Liver (tissue), 9 donors: Measurements from ENCODE around the gene THUMPD1. TPM values are rescaled to one million over a fixed set of nuclear protein-coding genes. Genes with fewer than 3 reads are reported as not detected.

Source experiments
- DNase-seq: peaks from one replicate; pipeline ENCODE4 v3.0.0-alpha.2; 2017; ENCODE audit warnings: low spot score
- H3K27ac ChIP-seq, 2 donors: one replicate each; pipeline ENCODE4 v1.7.0; 2013; ENCODE audit warnings: inconsistent platforms in 2 of 2, low read length in 2 of 2, control low read depth in 1 of 2, low read depth in 1 of 2, mild to moderate bottlenecking in 1 of 2
- H3K27me3 ChIP-seq, 4 donors: one replicate each; pipeline versions ENCODE4 v1.6.1 to v1.7.0; 2013; ENCODE audit warnings: low read length in 3 of 4, inconsistent platforms in 1 of 4, mild to moderate bottlenecking in 1 of 4, moderate library complexity in 1 of 4; ENCODE audit not compliant: control insufficient read depth in 4 of 4, insufficient read depth in 4 of 4
- H3K36me3 ChIP-seq, 4 donors: one replicate each; pipeline versions ENCODE4 v1.6.1 to v1.7.0; 2013; ENCODE audit warnings: low read length in 3 of 4, mild to moderate bottlenecking in 3 of 4, low read depth in 1 of 4, moderate library complexity in 1 of 4; ENCODE audit not compliant: control insufficient read depth in 4 of 4, insufficient read depth in 3 of 4
- H3K4me1 ChIP-seq, 4 donors: one replicate each; pipeline versions ENCODE4 v1.6.1 to v1.7.0; 2013; ENCODE audit warnings: low read length in 3 of 4, mild to moderate bottlenecking in 3 of 4, moderate library complexity in 1 of 4; ENCODE audit not compliant: control insufficient read depth in 4 of 4, insufficient read depth in 4 of 4
- H3K4me3 ChIP-seq, 3 donors: one replicate each; pipeline versions ENCODE4 v1.6.1 to v1.7.0; 2013; ENCODE audit warnings: low read length in 3 of 3, control low read depth in 1 of 3, low read depth in 1 of 3, mild to moderate bottlenecking in 1 of 3
- H3K9ac ChIP-seq, 2 donors: one replicate each; pipeline ENCODE4 v1.7.0; 2013; ENCODE audit warnings: low read length in 2 of 2, mild to moderate bottlenecking in 2 of 2, moderate library complexity in 2 of 2, control low read depth in 1 of 2, low read depth in 1 of 2
- H3K9me3 ChIP-seq, 4 donors: one replicate each; pipeline versions ENCODE4 v1.6.1 to v1.7.0; 2013; ENCODE audit warnings: low read length in 3 of 4; ENCODE audit not compliant: control insufficient read depth in 4 of 4
- EGR1 ChIP-seq, 2 donors: IDR thresholded peaks; 2 replicates each; pipeline ENCODE4 v1.6.1; 2016 to 2018; ENCODE audit warnings: antibody characterized with exemption in 2 of 2, low read depth in 2 of 2
- FOXA1 ChIP-seq: IDR thresholded peaks from 2 replicates; pipeline ENCODE4 v1.6.1; 2016; ENCODE audit warnings: antibody characterized with exemption
- FOXA2 ChIP-seq: IDR thresholded peaks from 2 replicates; pipeline ENCODE4 v1.6.1; 2016; ENCODE audit warnings: antibody characterized with exemption
- GABPA ChIP-seq, 2 donors: IDR thresholded peaks in 1 of 2; conservative IDR thresholded peaks in 1 of 2; 2 replicates each; pipeline ENCODE4 v1.6.1; 2016; ENCODE audit warnings: antibody characterized with exemption in 2 of 2, mild to moderate bottlenecking in 1 of 2, moderate library complexity in 1 of 2
- HNF4A ChIP-seq, 2 donors: conservative IDR thresholded peaks; 2 replicates each; pipeline ENCODE4 v1.6.1; 2016; ENCODE audit warnings: antibody characterized with exemption in 2 of 2, mild to moderate bottlenecking in 2 of 2
- HNF4G ChIP-seq: IDR thresholded peaks from 2 replicates; pipeline ENCODE4 v1.6.1; 2016; ENCODE audit warnings: antibody characterized with exemption
- JUND ChIP-seq, 2 donors: IDR thresholded peaks; 2 replicates each; pipeline ENCODE4 v1.6.1; 2016; ENCODE audit warnings: antibody characterized with exemption in 2 of 2
- NR2F2 ChIP-seq: IDR thresholded peaks from 2 replicates; pipeline ENCODE4 v1.6.1; 2016; ENCODE audit warnings: antibody characterized with exemption
- RAD21 ChIP-seq, 2 donors: IDR thresholded peaks; 2 replicates each; pipeline ENCODE4 v1.6.1; 2016; ENCODE audit warnings: antibody characterized with exemption in 2 of 2, mild to moderate bottlenecking in 2 of 2
- RXRA ChIP-seq, 2 donors: IDR thresholded peaks; 2 replicates each; pipeline ENCODE4 v1.6.1; 2017 to 2018; ENCODE audit warnings: antibody characterized with exemption in 2 of 2, mild to moderate bottlenecking in 1 of 2
- SP1 ChIP-seq: IDR thresholded peaks from 2 replicates; pipeline ENCODE4 v1.6.1; 2018; ENCODE audit warnings: antibody characterized with exemption, mild to moderate bottlenecking
- TAF1 ChIP-seq: conservative IDR thresholded peaks from 2 replicates; pipeline ENCODE4 v1.6.1; 2016; ENCODE audit warnings: antibody characterized with exemption, mild to moderate bottlenecking
- YY1 ChIP-seq: IDR thresholded peaks from 2 replicates; pipeline ENCODE4 v1.6.1; 2016; ENCODE audit warnings: antibody characterized with exemption, mild to moderate bottlenecking
- WGBS: extraction: QIAGEN DNeasy Blood & Tissue Kit; methylation state at CpG from one replicate; pipeline ENCODE4 v1.1.7; 2013; 5-methylcytosine and 5-hydroxymethylcytosine counted together
- polyA plus RNA-seq, 2 donors: library from polyadenylated mRNA; stranded (reverse) in 1 of 2; unstranded in 1 of 2; fragments of 200-250 nt in 1 of 2; fragments of >200 nt in 1 of 2; fragmentation: Nextera tagmentation in 1 of 2; extraction: Ambion mirVana in 1 of 2; gene quantifications; one replicate each; pipeline versions ENCODE4 v1.2.1 to v1.2.3, GENCODE V29; 2013 to 2015
- total RNA-seq, 2 donors: library from RNA; depleted of rRNA; stranded (reverse); fragments of >200 nt; gene quantifications; one replicate each; pipeline ENCODE4 v1.2.3, GENCODE V29; 2014
- TF ChIP-seq, protein P1 (sequence below): IDR thresholded peaks from 2 replicates; pipeline ENCODE4 v1.6.1; 2016; ENCODE audit warnings: antibody characterized with exemption
- TF ChIP-seq, protein P2 (sequence below): IDR thresholded peaks from 2 replicates; pipeline ENCODE4 v1.6.1; 2016; ENCODE audit warnings: antibody characterized with exemption
- TF ChIP-seq, protein P3 (sequence below): IDR thresholded peaks from 2 replicates; pipeline ENCODE4 v1.6.1; 2016; ENCODE audit warnings: antibody characterized with exemption, mild to moderate bottlenecking
- TF ChIP-seq, protein P4 (sequence below): fragments of 150-350 bp; IDR thresholded peaks from 2 replicates; pipeline ENCODE4 v1.5.1; 2017; ENCODE audit warnings: improper control_type of control experiment, low read depth, low read length; ENCODE audit not compliant: missing input control
- TF ChIP-seq, protein P5 (sequence below): IDR thresholded peaks from 2 replicates; pipeline ENCODE4 v1.6.1; 2016; ENCODE audit warnings: antibody characterized with exemption
- donor health status: healthy.
- donor health status: healthy.
- donor health status: healthy.
- donor health status: healthy.
- donor health status: healthy.

THUMPD1 gene
- total and polyA plus RNA-seq, 4 donors, result 10.1 to 42.8 (median 26.8) TPM

DNA sequence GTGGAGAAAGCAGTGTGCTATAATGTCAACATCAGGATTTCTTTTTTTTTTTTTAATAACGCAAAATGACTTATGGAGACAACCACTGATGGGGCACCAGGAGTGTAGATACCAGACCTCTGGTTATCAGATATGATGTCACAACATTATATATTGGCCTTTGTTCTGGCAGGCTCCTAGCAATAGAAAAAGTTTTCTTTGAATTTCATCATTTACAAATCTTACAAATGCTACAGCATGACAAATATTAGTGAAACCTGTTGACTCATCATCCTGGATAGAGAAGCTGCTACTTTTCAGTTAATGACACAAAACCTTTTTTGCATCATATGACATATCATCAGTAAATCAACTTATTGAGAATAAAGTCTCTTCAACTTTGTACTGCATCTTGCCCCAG lies 6.1 kb downstream of the THUMPD1 start:
- Histone ChIP-seq H3K4me1 (peaks cover 3 to 9% (median 8%) of the 10 kb centered on the region in 4 donors), H3K27me3 (no peaks in the 10 kb centered on the region), H3K9ac (no peak overlapping the region), H3K9me3 (no peaks in the 10 kb centered on the region), H3K27ac (no peak overlapping the region), H3K4me3 (no peak overlapping the region), H3K36me3 (peaks cover 4 to 35% (median 32%) of the 10 kb centered on the region in 4 donors)
- DNase-seq, result no peak
- TF ChIP-seq YY1, result no peak
- TF ChIP-seq, protein P1, sequence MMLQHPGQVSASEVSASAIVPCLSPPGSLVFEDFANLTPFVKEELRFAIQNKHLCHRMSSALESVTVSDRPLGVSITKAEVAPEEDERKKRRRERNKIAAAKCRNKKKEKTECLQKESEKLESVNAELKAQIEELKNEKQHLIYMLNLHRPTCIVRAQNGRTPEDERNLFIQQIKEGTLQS, result no peak
- TF ChIP-seq NR2F2, result no peak
- TF ChIP-seq HNF4A (conservative IDR thresholded peaks at IDR 0.05), result no peak
- TF ChIP-seq, protein P2, sequence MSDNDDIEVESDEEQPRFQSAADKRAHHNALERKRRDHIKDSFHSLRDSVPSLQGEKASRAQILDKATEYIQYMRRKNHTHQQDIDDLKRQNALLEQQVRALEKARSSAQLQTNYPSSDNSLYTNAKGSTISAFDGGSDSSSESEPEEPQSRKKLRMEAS, result no peak
- TF ChIP-seq, protein P3, sequence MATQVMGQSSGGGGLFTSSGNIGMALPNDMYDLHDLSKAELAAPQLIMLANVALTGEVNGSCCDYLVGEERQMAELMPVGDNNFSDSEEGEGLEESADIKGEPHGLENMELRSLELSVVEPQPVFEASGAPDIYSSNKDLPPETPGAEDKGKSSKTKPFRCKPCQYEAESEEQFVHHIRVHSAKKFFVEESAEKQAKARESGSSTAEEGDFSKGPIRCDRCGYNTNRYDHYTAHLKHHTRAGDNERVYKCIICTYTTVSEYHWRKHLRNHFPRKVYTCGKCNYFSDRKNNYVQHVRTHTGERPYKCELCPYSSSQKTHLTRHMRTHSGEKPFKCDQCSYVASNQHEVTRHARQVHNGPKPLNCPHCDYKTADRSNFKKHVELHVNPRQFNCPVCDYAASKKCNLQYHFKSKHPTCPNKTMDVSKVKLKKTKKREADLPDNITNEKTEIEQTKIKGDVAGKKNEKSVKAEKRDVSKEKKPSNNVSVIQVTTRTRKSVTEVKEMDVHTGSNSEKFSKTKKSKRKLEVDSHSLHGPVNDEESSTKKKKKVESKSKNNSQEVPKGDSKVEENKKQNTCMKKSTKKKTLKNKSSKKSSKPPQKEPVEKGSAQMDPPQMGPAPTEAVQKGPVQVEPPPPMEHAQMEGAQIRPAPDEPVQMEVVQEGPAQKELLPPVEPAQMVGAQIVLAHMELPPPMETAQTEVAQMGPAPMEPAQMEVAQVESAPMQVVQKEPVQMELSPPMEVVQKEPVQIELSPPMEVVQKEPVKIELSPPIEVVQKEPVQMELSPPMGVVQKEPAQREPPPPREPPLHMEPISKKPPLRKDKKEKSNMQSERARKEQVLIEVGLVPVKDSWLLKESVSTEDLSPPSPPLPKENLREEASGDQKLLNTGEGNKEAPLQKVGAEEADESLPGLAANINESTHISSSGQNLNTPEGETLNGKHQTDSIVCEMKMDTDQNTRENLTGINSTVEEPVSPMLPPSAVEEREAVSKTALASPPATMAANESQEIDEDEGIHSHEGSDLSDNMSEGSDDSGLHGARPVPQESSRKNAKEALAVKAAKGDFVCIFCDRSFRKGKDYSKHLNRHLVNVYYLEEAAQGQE, result no peak
- no peak for TF ChIP-seq RXRA (IDR thresholded peaks at IDR 0.05)
- no peak for TF ChIP-seq GABPA (IDR thresholded peaks at IDR 0.05 in 1 of 2, conservative IDR thresholded peaks at IDR 0.05 in 1 of 2)
- TF ChIP-seq FOXA1, result no peak
- no peak for TF ChIP-seq TAF1
- no peak for TF ChIP-seq HNF4G
- TF ChIP-seq, protein P4, sequence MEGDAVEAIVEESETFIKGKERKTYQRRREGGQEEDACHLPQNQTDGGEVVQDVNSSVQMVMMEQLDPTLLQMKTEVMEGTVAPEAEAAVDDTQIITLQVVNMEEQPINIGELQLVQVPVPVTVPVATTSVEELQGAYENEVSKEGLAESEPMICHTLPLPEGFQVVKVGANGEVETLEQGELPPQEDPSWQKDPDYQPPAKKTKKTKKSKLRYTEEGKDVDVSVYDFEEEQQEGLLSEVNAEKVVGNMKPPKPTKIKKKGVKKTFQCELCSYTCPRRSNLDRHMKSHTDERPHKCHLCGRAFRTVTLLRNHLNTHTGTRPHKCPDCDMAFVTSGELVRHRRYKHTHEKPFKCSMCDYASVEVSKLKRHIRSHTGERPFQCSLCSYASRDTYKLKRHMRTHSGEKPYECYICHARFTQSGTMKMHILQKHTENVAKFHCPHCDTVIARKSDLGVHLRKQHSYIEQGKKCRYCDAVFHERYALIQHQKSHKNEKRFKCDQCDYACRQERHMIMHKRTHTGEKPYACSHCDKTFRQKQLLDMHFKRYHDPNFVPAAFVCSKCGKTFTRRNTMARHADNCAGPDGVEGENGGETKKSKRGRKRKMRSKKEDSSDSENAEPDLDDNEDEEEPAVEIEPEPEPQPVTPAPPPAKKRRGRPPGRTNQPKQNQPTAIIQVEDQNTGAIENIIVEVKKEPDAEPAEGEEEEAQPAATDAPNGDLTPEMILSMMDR, result no peak
- TF ChIP-seq RAD21 (IDR thresholded peaks at IDR 0.05), result no peak
- TF ChIP-seq, protein P5, sequence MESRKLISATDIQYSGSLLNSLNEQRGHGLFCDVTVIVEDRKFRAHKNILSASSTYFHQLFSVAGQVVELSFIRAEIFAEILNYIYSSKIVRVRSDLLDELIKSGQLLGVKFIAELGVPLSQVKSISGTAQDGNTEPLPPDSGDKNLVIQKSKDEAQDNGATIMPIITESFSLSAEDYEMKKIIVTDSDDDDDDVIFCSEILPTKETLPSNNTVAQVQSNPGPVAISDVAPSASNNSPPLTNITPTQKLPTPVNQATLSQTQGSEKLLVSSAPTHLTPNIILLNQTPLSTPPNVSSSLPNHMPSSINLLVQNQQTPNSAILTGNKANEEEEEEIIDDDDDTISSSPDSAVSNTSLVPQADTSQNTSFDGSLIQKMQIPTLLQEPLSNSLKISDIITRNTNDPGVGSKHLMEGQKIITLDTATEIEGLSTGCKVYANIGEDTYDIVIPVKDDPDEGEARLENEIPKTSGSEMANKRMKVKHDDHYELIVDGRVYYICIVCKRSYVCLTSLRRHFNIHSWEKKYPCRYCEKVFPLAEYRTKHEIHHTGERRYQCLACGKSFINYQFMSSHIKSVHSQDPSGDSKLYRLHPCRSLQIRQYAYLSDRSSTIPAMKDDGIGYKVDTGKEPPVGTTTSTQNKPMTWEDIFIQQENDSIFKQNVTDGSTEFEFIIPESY, result no peak
- TF ChIP-seq JUND (IDR thresholded peaks at IDR 0.05), result no peak
- TF ChIP-seq SP1, result no peak
- no peak for TF ChIP-seq EGR1 (IDR thresholded peaks at IDR 0.05; ENCODE audit: low read depth in 2 of 2)
- no peak for TF ChIP-seq FOXA2
- WGBS, result 85% methylated on average over 1 of the region's 1 CpG
